Neural cell (in vitro differentiated cells): ENCODE results near the gene MPI. TPM values are rescaled to one million over a fixed set of nuclear protein-coding genes. Genes with fewer than 3 reads are reported as not detected.

Experiments
- H2AFZ ChIP-seq: fragments of 200-600, 300-800 bp; sonication (generic), shearing (Covaris generic); 2 replicates; pipeline ENCODE4 v1.6.0; 2014; ENCODE audit warnings: low read depth, mild to moderate bottlenecking, antibody characterized with exemption, low read length, moderate library complexity
- H3F3A ChIP-seq: fragments of 200-600 bp; shearing (Covaris generic); 2 replicates; pipeline ENCODE4 v1.6.1; 2016; ENCODE audit warnings: mild to moderate bottlenecking, moderate library complexity, mixed read lengths, antibody characterized with exemption, low read length; ENCODE audit not compliant: insufficient read depth, poor library complexity, severe bottlenecking
- H3K27ac ChIP-seq: fragments of 200-600, 300-800 bp; sonication (generic), shearing (Covaris generic); 2 replicates; pipeline ENCODE4 v1.5.1; 2014; ENCODE audit warnings: mild to moderate bottlenecking, low read length, moderate library complexity
- H3K27me3 ChIP-seq: fragments of 300-800, 200-600 bp; sonication (generic), shearing (Covaris generic); 2 replicates; pipeline ENCODE4 v1.6.0; 2014; ENCODE audit warnings: mild to moderate bottlenecking, low read depth, low read length, moderate library complexity; ENCODE audit not compliant: insufficient read depth
- H3K36me3 ChIP-seq: fragments of 300-800, 200-600 bp; sonication (generic), shearing (Covaris generic); 2 replicates; pipeline ENCODE4 v1.5.1; 2014; ENCODE audit warnings: mild to moderate bottlenecking, antibody characterized with exemption, low read length, moderate library complexity; ENCODE audit not compliant: insufficient read depth
- H3K4me2 ChIP-seq: fragments of 300-800, 200-600 bp; sonication (generic), shearing (Covaris generic); 2 replicates; pipeline ENCODE4 v1.6.0; 2014; ENCODE audit warnings: mild to moderate bottlenecking, low read length
- H3K4me3 ChIP-seq: fragments of 300-800, 200-600 bp; sonication (generic), shearing (Covaris generic); 2 replicates; pipeline ENCODE4 v1.5.1; 2014; ENCODE audit warnings: mild to moderate bottlenecking, low read length, moderate library complexity
- H3K79me2 ChIP-seq: fragments of 200-600 bp; shearing (Covaris generic); replicated peaks from 2 replicates; pipeline ENCODE4 v1.6.0; 2014; ENCODE audit warnings: mild to moderate bottlenecking, low read length, moderate library complexity; ENCODE audit not compliant: insufficient read depth
- H3K9ac ChIP-seq: fragments of 300-800, 200-600 bp; sonication (generic), shearing (Covaris generic); 2 replicates; pipeline ENCODE4 v1.6.1; 2016; ENCODE audit warnings: mild to moderate bottlenecking, low read length, mixed read lengths
- H3K9me2 ChIP-seq: fragments of 200-600 bp; shearing (Covaris generic); 2 replicates; pipeline ENCODE4 v1.6.1; 2016; ENCODE audit warnings: mild to moderate bottlenecking, low read length, mixed read lengths; ENCODE audit not compliant: insufficient read depth
- H3K9me3 ChIP-seq: fragments of 200-600, 300-800 bp; sonication (generic), shearing (Covaris generic); 2 replicates; pipeline ENCODE4 v1.6.1; 2016; ENCODE audit warnings: mild to moderate bottlenecking, mixed run types, low read length, moderate library complexity, mixed read lengths
- H4K20me1 ChIP-seq: fragments of 200-600 bp; shearing (Covaris generic); 2 replicates; pipeline ENCODE4 v1.6.1; 2016; ENCODE audit warnings: mild to moderate bottlenecking, mixed run types; ENCODE audit not compliant: insufficient read depth
- CTCF ChIP-seq: fragments of 450-650 bp; IDR thresholded peaks from 2 replicates; pipeline ENCODE4 v1.5.1; 2014; ENCODE audit warnings: antibody characterized with exemption, mild to moderate bottlenecking, moderate library complexity; ENCODE audit not compliant: poor library complexity, severe bottlenecking
- EP300 ChIP-seq: fragments of 450-650 bp; conservative IDR thresholded peaks from 2 replicates; pipeline ENCODE4 v1.6.1; 2014; ENCODE audit warnings: antibody characterized with exemption, mild to moderate bottlenecking, moderate library complexity; ENCODE audit not compliant: poor library complexity, severe bottlenecking
- EZH2 ChIP-seq: fragments of 200-600, 300-800 bp; shearing (Covaris generic), sonication (generic); IDR thresholded peaks from 2 replicates; pipeline ENCODE4 v1.6.1; 2014; ENCODE audit warnings: antibody characterized with exemption, low read length, borderline replicate concordance, mild to moderate bottlenecking; ENCODE audit not compliant: insufficient read depth, poor library complexity, severe bottlenecking
- MXI1 ChIP-seq: fragments of 450-650 bp; conservative IDR thresholded peaks from 2 replicates; pipeline ENCODE4 v1.6.1; 2014; ENCODE audit warnings: antibody characterized with exemption, mild to moderate bottlenecking; ENCODE audit not compliant: poor library complexity, severe bottlenecking
- POLR2AphosphoS5 ChIP-seq: IDR thresholded peaks from 2 replicates; pipeline ENCODE4 v1.6.1; 2012
- RAD21 ChIP-seq: fragments of 450-650 bp; conservative IDR thresholded peaks from 2 replicates; pipeline ENCODE4 v1.6.1; 2014; ENCODE audit warnings: antibody characterized with exemption, mild to moderate bottlenecking, moderate library complexity
- REST ChIP-seq: IDR thresholded peaks from 2 replicates; pipeline ENCODE4 v1.6.1; 2012; ENCODE audit warnings: borderline replicate concordance
- SMC3 ChIP-seq: fragments of 450-650 bp; conservative IDR thresholded peaks from 2 replicates; pipeline ENCODE4 v1.6.1; 2014; ENCODE audit warnings: antibody characterized with exemption, mild to moderate bottlenecking, moderate library complexity; ENCODE audit not compliant: poor library complexity
- TAF1 ChIP-seq: IDR thresholded peaks from 2 replicates; pipeline ENCODE4 v1.6.1; 2012; ENCODE audit warnings: low read depth
- polyA plus RNA-seq: library from polyadenylated mRNA; depleted of rRNA; stranded (reverse); fragments of >200 nt; gene quantifications from 2 replicates; pipeline ENCODE4 v1.2.3, GENCODE V29; 2014

Gene MPI
- polyA plus RNA-seq, 1 donor from 2014 or later: 80.3 TPM

GRCh38 chr15:74851960-74852359 is 37.9 kb upstream of the MPI start:
- Histone ChIP-seq H4K20me1 (no peaks in the 10 kb centered on the region), H3K4me3 (no peak overlapping the region), H3K79me2 (no peaks in the 10 kb centered on the region), H3K9me2 (no peaks in the 10 kb centered on the region), H2AFZ (no peak overlapping the region), H3K27ac (no peak overlapping the region), H3F3A (no peaks in the 10 kb centered on the region), H3K9me3 (no peaks in the 10 kb centered on the region), H3K4me2 (no peak overlapping the region), H3K27me3 (no peaks in the 10 kb centered on the region), H3K9ac (no peak overlapping the region), H3K36me3 (no peaks in the 10 kb centered on the region)
- TF ChIP-seq POLR2AphosphoS5 (no peak), MXI1 (no peak), EZH2 (no peak), SMC3 (no peak), TAF1 (no peak), EP300 (no peak), REST (no peak), CTCF (no peak), RAD21 (no peak)

DNA sequence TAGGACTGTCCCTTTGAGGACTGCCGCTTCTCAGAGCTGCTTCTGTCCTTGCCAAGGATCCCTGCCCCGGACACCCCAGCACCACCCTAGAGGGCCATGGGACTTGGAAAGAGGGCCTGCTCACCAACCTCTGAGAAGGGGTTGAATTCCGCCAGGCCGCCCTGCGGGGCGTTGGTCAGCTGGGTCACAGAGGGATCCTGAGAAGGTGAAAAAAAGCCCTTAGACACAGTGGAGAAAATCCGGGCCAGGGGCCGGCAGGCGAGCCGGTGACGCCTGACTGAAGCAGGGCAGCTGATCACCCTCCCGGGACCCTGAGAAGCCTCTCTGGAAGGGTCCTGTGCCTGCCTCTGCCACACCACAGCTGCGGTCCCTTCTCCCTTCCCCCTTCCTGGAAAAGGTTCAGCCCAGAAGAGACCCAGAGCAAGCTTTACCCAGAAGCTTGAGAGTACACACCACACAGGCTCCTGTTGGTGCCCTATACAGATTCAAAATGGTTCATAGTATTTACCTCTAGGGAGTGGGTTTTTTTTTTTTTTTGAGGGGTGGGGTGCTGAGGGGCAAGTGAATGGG is 35.3 kb upstream of the MPI start:
- Histone ChIP-seq H3K36me3 (no peaks in the 10 kb centered on the region), H3K27me3 (no peaks in the 10 kb centered on the region), H4K20me1 (no peaks in the 10 kb centered on the region), H3F3A (no peaks in the 10 kb centered on the region), H3K79me2 (no peaks in the 10 kb centered on the region), H3K9me3 (no peaks in the 10 kb centered on the region), H3K27ac (no peak overlapping the region), H2AFZ (no peak overlapping the region), H3K9me2 (no peaks in the 10 kb centered on the region), H3K4me2 (no peak overlapping the region), H3K4me3 (no peak overlapping the region), H3K9ac (no peak overlapping the region)
- no peak for TF ChIP-seq EP300
- TF ChIP-seq REST: no peak
